Gastrocnemius medialis (tissue), 4 donors: ENCODE results near the gene POLR3GL.

Experiments used
- POLR2A ChIP-seq, 2 donors: fragments of 450-650 bp; IDR thresholded peaks; one replicate each; pipeline ENCODE4 v1.6.1; 2017; ENCODE audit warnings: antibody characterized with exemption in 2 of 2, mild to moderate bottlenecking in 2 of 2, moderate library complexity in 2 of 2
- TF ChIP-seq, protein P1 (sequence below), 5 experiments: fragments of 450-650 bp in 3 of 5; fragments of 200-600 bp in 2 of 5; sonication (generic) in 2 of 5; IDR thresholded peaks in 4 of 5; conservative IDR thresholded peaks in 1 of 5; 1 replicate in 4 of 5; 2 replicates in 1 of 5; pipeline ENCODE4 v1.5.1; 2016 to 2019; ENCODE audit warnings: antibody characterized with exemption in 5 of 5, mild to moderate bottlenecking in 3 of 5, moderate library complexity in 3 of 5

DNA sequence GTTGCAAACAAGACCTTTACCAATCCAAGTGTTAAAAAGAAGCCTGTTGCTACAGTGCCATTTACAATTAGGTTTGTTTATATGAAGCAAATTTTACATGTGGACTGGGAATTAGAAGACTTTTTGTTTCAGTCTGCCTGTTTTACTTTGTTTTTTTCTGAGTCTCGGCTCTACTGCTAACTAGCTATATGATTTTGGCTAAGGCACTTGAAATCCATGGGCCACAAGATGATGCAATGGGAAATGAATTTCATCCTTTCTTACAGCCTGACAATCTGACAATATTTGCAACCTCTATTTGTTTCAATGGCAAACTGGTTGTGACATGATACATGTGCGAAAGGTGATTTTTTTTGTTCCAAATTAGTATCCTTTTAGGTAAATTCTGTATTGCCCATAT, 42.2 kb upstream of the POLR3GL start:
- TF ChIP-seq, protein P1, sequence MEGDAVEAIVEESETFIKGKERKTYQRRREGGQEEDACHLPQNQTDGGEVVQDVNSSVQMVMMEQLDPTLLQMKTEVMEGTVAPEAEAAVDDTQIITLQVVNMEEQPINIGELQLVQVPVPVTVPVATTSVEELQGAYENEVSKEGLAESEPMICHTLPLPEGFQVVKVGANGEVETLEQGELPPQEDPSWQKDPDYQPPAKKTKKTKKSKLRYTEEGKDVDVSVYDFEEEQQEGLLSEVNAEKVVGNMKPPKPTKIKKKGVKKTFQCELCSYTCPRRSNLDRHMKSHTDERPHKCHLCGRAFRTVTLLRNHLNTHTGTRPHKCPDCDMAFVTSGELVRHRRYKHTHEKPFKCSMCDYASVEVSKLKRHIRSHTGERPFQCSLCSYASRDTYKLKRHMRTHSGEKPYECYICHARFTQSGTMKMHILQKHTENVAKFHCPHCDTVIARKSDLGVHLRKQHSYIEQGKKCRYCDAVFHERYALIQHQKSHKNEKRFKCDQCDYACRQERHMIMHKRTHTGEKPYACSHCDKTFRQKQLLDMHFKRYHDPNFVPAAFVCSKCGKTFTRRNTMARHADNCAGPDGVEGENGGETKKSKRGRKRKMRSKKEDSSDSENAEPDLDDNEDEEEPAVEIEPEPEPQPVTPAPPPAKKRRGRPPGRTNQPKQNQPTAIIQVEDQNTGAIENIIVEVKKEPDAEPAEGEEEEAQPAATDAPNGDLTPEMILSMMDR (IDR thresholded peaks at IDR 0.05 in 4 of 5, conservative IDR thresholded peaks at IDR 0.05 in 1 of 5), result no peak
- no peak for TF ChIP-seq POLR2A (IDR thresholded peaks at IDR 0.05)
